Keratinocyte (primary cell): Measurements from ENCODE around the gene SCGB2A2. TPM values are rescaled to one million over a fixed set of nuclear protein-coding genes. Genes with fewer than 3 reads are reported as not detected.

Experiments
- DNase-seq: peaks from one replicate; pipeline ENCODE4 v3.0.0-alpha.2; 2011; ENCODE audit warnings: low read depth, missing footprints, low spot score
- FAIRE-seq: peaks from 2 replicates; lab custom pipeline; 2011; peaks lifted over from hg19 to GRCh38; lab: Jason Lieb, UNC
- H2AFZ ChIP-seq: 2 replicates; pipeline ENCODE4 v1.6.0; 2012; ENCODE audit warnings: low read length, control low read depth, inconsistent platforms; ENCODE audit not compliant: control insufficient read depth
- H3K27ac ChIP-seq: 2 replicates; pipeline ENCODE4 v1.5.1; 2011; ENCODE audit warnings: low read length; ENCODE audit not compliant: control insufficient read depth, insufficient read depth
- H3K27me3 ChIP-seq: 3 replicates; pipeline ENCODE4 v1.6.0; 2011; ENCODE audit warnings: low read length; ENCODE audit not compliant: control insufficient read depth, insufficient read depth; ENCODE audit errors: extremely low read depth
- H3K36me3 ChIP-seq, 2 experiments: 2 replicates in 1 of 2; 3 replicates in 1 of 2; pipeline ENCODE4 v1.5.1; 2011; ENCODE audit warnings: low read length in 2 of 2, mild to moderate bottlenecking in 1 of 2; ENCODE audit not compliant: control insufficient read depth in 2 of 2, insufficient read depth in 2 of 2; ENCODE audit errors: extremely low read depth in 1 of 2
- H3K4me1 ChIP-seq: 3 replicates; pipeline ENCODE4 v1.5.1; 2011; ENCODE audit warnings: low read length; ENCODE audit not compliant: control insufficient read depth, insufficient read depth; ENCODE audit errors: extremely low read depth
- H3K4me2 ChIP-seq: 3 replicates; pipeline ENCODE4 v1.6.0; 2011; ENCODE audit warnings: low read depth, low read length; ENCODE audit not compliant: control insufficient read depth, insufficient read depth; ENCODE audit errors: extremely low read depth
- H3K4me3 ChIP-seq, 3 experiments: fragments of 200-600 bp in 1 of 3; sonication (generic) in 1 of 3; 2 replicates in 2 of 3; 3 replicates in 1 of 3; pipeline ENCODE4 v1.5.1; 2011 to 2016; ENCODE audit warnings: low read length in 3 of 3, mild to moderate bottlenecking in 3 of 3, control low read depth in 2 of 3, inconsistent platforms in 1 of 3, low read depth in 1 of 3, mixed read lengths in 1 of 3, mixed run types in 1 of 3, moderate library complexity in 1 of 3; ENCODE audit not compliant: control insufficient read depth in 2 of 3, insufficient read depth in 2 of 3; ENCODE audit errors: extremely low read depth in 1 of 3
- H3K79me2 ChIP-seq: 2 replicates; pipeline ENCODE4 v1.6.0; 2012; ENCODE audit warnings: low read length; ENCODE audit not compliant: control insufficient read depth, insufficient read depth
- H3K9ac ChIP-seq: 3 replicates; pipeline ENCODE4 v1.6.0; 2011; ENCODE audit warnings: low read length; ENCODE audit not compliant: control insufficient read depth, insufficient read depth; ENCODE audit errors: extremely low read depth
- H3K9me1 ChIP-seq: 3 replicates; pipeline ENCODE4 v1.6.0; 2011; ENCODE audit warnings: low read length; ENCODE audit not compliant: control insufficient read depth, insufficient read depth; ENCODE audit errors: extremely low read depth
- H3K9me3 ChIP-seq: 2 replicates; pipeline ENCODE4 v1.5.1; 2012; ENCODE audit warnings: low read depth, low read length; ENCODE audit not compliant: control insufficient read depth
- H4K20me1 ChIP-seq: 3 replicates; pipeline ENCODE4 v1.6.0; 2011; ENCODE audit warnings: low read length; ENCODE audit not compliant: control insufficient read depth, insufficient read depth; ENCODE audit errors: extremely low read depth
- EZH2 ChIP-seq: IDR thresholded peaks from one replicate; pipeline ENCODE4 v1.6.1; 2012; ENCODE audit warnings: inconsistent platforms, mild to moderate bottlenecking, low read length, moderate library complexity
- dilution Hi-C: fragments of 300-500 bp; cut with MboI; formaldehyde crosslinking; loops from one replicate; pipeline ENCODE4 v1.7.0; 2020; ENCODE audit warnings: low sequenced_read_pairs; ENCODE audit not compliant: extremely low pct_ligation_motif_present
- polyA plus RNA-seq, 5 experiments: library from polyadenylated mRNA; depleted of rRNA in 3 of 5; stranded (reverse) in 3 of 5; stranded (forward) in 1 of 5; unstranded in 1 of 5; fragments of >200 nt; gene quantifications; 1 replicate in 1 of 5; 2 replicates in 3 of 5; 3 replicates in 1 of 5; pipeline versions ENCODE4 v1.2.1 to v1.2.3, GENCODE V29; 2011 to 2012; ENCODE audit warnings: missing spikeins in 2 of 5, low read depth in 1 of 5, low replicate concordance in 1 of 5
- TF ChIP-seq, protein P1 (sequence below), 3 experiments: IDR thresholded peaks in 1 of 3; conservative IDR thresholded peaks in 1 of 3; optimal IDR thresholded peaks in 1 of 3; 2 replicates in 2 of 3; 3 replicates in 1 of 3; pipeline versions ENCODE3 to v1.5.1; 2011; ENCODE audit warnings: low read length in 3 of 3, mild to moderate bottlenecking in 3 of 3, moderate library complexity in 2 of 3, control low read depth in 1 of 3, inconsistent platforms in 1 of 3; ENCODE audit not compliant: insufficient read depth in 2 of 3; ENCODE audit errors: extremely low read depth in 1 of 3

SCGB2A2 gene
- polyA plus RNA-seq, 1 donor (not counting 4 experiments of a cell fraction or from before 2014, with no cell fraction given): not detected

DNA sequence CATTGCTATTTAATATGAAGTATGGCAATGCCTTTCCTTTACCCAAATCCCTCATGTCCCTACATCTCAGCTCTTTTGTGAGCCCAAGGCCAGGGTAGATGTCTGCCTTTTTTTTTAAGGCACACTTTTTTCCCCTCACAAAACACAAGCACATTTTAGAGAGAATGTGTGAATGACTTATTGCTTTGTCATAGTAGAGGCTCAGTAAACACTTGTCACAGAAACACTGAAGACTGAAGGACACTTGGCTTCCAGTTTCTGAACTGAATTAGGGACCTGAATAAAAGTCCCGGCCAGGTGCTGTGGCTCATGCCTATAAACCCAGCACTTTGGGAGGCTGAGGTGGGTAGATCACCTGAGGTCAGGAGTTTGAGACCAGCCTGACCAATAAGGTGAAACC lies 2.9 kb upstream of the SCGB2A2 start:
- Histone ChIP-seq H3K36me3 (no peaks in the 10 kb centered on the region), H3K79me2 (no peaks in the 10 kb centered on the region), H3K27ac (no peak overlapping the region), H3K4me3 (no peak overlapping the region), H3K27me3 (no peaks in the 10 kb centered on the region), H3K9ac (no peak overlapping the region), H3K9me3 (no peaks in the 10 kb centered on the region), H3K9me1 (no peaks in the 10 kb centered on the region), H3K4me2 (no peak overlapping the region), H2AFZ (no peak overlapping the region), H4K20me1 (no peaks in the 10 kb centered on the region), H3K4me1 (no peaks in the 10 kb centered on the region)
- TF ChIP-seq, protein P1, sequence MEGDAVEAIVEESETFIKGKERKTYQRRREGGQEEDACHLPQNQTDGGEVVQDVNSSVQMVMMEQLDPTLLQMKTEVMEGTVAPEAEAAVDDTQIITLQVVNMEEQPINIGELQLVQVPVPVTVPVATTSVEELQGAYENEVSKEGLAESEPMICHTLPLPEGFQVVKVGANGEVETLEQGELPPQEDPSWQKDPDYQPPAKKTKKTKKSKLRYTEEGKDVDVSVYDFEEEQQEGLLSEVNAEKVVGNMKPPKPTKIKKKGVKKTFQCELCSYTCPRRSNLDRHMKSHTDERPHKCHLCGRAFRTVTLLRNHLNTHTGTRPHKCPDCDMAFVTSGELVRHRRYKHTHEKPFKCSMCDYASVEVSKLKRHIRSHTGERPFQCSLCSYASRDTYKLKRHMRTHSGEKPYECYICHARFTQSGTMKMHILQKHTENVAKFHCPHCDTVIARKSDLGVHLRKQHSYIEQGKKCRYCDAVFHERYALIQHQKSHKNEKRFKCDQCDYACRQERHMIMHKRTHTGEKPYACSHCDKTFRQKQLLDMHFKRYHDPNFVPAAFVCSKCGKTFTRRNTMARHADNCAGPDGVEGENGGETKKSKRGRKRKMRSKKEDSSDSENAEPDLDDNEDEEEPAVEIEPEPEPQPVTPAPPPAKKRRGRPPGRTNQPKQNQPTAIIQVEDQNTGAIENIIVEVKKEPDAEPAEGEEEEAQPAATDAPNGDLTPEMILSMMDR (optimal IDR thresholded peaks at IDR 0.05 in 1 of 3, IDR thresholded peaks at IDR 0.05 in 1 of 3, conservative IDR thresholded peaks at IDR 0.05 in 1 of 3; ENCODE audit: extremely low read depth in 1 of 3, insufficient read depth in 2 of 3, low read length in 3 of 3): no peak
- no peak for TF ChIP-seq EZH2
- dilution Hi-C loops: no loop called here
- no peak for FAIRE-seq
- no peak for DNase-seq

DNA sequence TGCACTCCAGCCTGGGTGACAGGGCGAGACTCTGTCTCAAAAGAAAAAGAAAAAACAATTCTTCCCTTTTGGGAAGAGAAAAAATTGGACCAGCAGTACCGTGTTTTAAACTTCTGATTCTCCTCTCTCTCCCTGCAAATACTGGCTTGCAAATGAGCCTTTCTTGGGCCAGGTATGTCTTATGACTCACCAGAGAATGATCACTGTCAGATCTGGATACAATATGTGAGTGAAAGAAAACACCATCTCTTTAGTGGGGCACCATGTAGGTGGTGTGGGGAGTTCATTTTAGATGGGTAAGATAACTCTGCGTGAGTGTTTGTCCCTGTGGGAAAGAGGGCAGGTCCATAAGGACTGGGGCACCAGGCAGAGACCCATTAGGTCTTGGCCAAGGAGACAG lies 2.4 kb upstream of the SCGB2A2 start:
- dilution Hi-C loops: no loop called here
- FAIRE-seq: no peak

More for the DNA sequence above, 2.4 kb upstream of the SCGB2A2 start:
- Histone ChIP-seq H3K36me3 (no peaks in the 10 kb centered on the region), H3K79me2 (no peaks in the 10 kb centered on the region), H3K9me3 (no peaks in the 10 kb centered on the region), H2AFZ (no peak overlapping the region), H3K9me1 (no peaks in the 10 kb centered on the region), H4K20me1 (no peaks in the 10 kb centered on the region), H3K27me3 (no peaks in the 10 kb centered on the region), H3K4me3 (no peak overlapping the region), H3K4me1 (no peaks in the 10 kb centered on the region), H3K4me2 (no peak overlapping the region), H3K27ac (no peak overlapping the region), H3K9ac (no peak overlapping the region)
- TF ChIP-seq, protein P1 (optimal IDR thresholded peaks at IDR 0.05 in 1 of 3, IDR thresholded peaks at IDR 0.05 in 1 of 3, conservative IDR thresholded peaks at IDR 0.05 in 1 of 3; ENCODE audit: extremely low read depth in 1 of 3, insufficient read depth in 2 of 3, low read length in 3 of 3): no peak
- no peak for TF ChIP-seq EZH2
- DNase-seq: no peak
